Neuronal stem cell (in vitro differentiated cells): ENCODE measurements around the gene CLEC4F. TPM values are rescaled to one million over a fixed set of nuclear protein-coding genes. Genes with fewer than 3 reads are reported as not detected.

Source experiments
- DNase-seq: peaks from one replicate; pipeline ENCODE4 v3.0.0-alpha.2; 2013; ENCODE audit warnings: low spot score
- H2AFZ ChIP-seq: one replicate; pipeline ENCODE4 v1.6.1; 2013; ENCODE audit warnings: mild to moderate bottlenecking, low read length, inconsistent platforms
- H2AK5ac ChIP-seq: 2 replicates; pipeline ENCODE4 v1.6.1; 2013; ENCODE audit warnings: low read depth, mild to moderate bottlenecking, inconsistent platforms, low read length, moderate library complexity, mixed read lengths
- H2BK120ac ChIP-seq: 2 replicates; pipeline ENCODE4 v1.6.1; 2013; ENCODE audit warnings: low read depth, mild to moderate bottlenecking, inconsistent platforms, low read length, moderate library complexity, mixed read lengths
- H2BK12ac ChIP-seq: one replicate; pipeline ENCODE4 v1.6.1; 2013; ENCODE audit warnings: low read length, inconsistent platforms
- H2BK15ac ChIP-seq: 2 replicates; pipeline ENCODE4 v1.6.1; 2013; ENCODE audit warnings: mild to moderate bottlenecking, low read length, inconsistent platforms, mixed read lengths
- H2BK5ac ChIP-seq: one replicate; pipeline ENCODE4 v1.6.1; 2013; ENCODE audit warnings: inconsistent platforms, mild to moderate bottlenecking, low read length, moderate library complexity
- H3K14ac ChIP-seq: one replicate; pipeline ENCODE4 v1.6.1; 2013; ENCODE audit warnings: low read length, inconsistent platforms
- H3K18ac ChIP-seq: 2 replicates; pipeline ENCODE4 v1.6.1; 2013; ENCODE audit warnings: low read length, inconsistent platforms
- H3K23ac ChIP-seq: 2 replicates; pipeline ENCODE4 v1.6.1; 2013; ENCODE audit warnings: low read depth, mild to moderate bottlenecking, mixed read lengths, low read length, inconsistent platforms; ENCODE audit not compliant: poor library complexity
- H3K27ac ChIP-seq: replicated peaks from 3 replicates; pipeline ENCODE4 v1.5.1; 2013; ENCODE audit warnings: low read length, inconsistent platforms
- H3K27me3 ChIP-seq, 3 experiments: 2 replicates each; pipeline ENCODE4 v1.6.1; 2013; ENCODE audit warnings: low read length in 3 of 3, mild to moderate bottlenecking in 2 of 3, inconsistent platforms in 1 of 3, low read depth in 1 of 3, mixed read lengths in 1 of 3, moderate library complexity in 1 of 3; ENCODE audit not compliant: control insufficient read depth in 3 of 3, insufficient read depth in 3 of 3
- H3K36me3 ChIP-seq, 2 donors: replicated peaks in 1 of 2; 2 replicates each; pipeline ENCODE4 v1.6.1; 2013; ENCODE audit warnings: low read length in 2 of 2; ENCODE audit not compliant: control insufficient read depth in 2 of 2, insufficient read depth in 2 of 2
- H3K4ac ChIP-seq: 2 replicates; pipeline ENCODE4 v1.6.1; 2013; ENCODE audit warnings: inconsistent platforms, mild to moderate bottlenecking, low read length, moderate library complexity
- H3K4me1 ChIP-seq, 2 donors: 1 replicate in 1 of 2; 2 replicates in 1 of 2; pipeline ENCODE4 v1.6.1; 2013; ENCODE audit warnings: low read length in 2 of 2, low read depth in 1 of 2; ENCODE audit not compliant: control insufficient read depth in 2 of 2, insufficient read depth in 1 of 2
- H3K4me2 ChIP-seq: one replicate; pipeline ENCODE4 v1.6.1; 2013; ENCODE audit warnings: mild to moderate bottlenecking, low read length, inconsistent platforms; ENCODE audit not compliant: insufficient read depth, poor library complexity, severe bottlenecking
- H3K4me3 ChIP-seq, 2 donors: 2 replicates each; pipeline ENCODE4 v1.5.1; 2013; ENCODE audit warnings: low read length in 2 of 2, mild to moderate bottlenecking in 2 of 2, inconsistent platforms in 1 of 2, moderate library complexity in 1 of 2
- H3K79me1 ChIP-seq: one replicate; pipeline ENCODE4 v1.6.1; 2013; ENCODE audit warnings: low read depth, mild to moderate bottlenecking, inconsistent platforms, low read length, moderate library complexity
- H3K9ac ChIP-seq: one replicate; pipeline ENCODE4 v1.6.1; 2013; ENCODE audit warnings: mild to moderate bottlenecking, low read depth, low read length, inconsistent platforms; ENCODE audit not compliant: poor library complexity
- H3K9me3 ChIP-seq, 2 donors: replicated peaks in 1 of 2; 2 replicates each; pipeline versions ENCODE3 to v1.6.1; 2013; ENCODE audit warnings: low read length in 2 of 2, mild to moderate bottlenecking in 2 of 2, inconsistent platforms in 1 of 2, low read depth in 1 of 2, mixed read lengths in 1 of 2, moderate library complexity in 1 of 2; ENCODE audit not compliant: control insufficient read depth in 2 of 2, insufficient read depth in 1 of 2
- H4K8ac ChIP-seq: one replicate; pipeline ENCODE4 v1.6.1; 2013; ENCODE audit warnings: low read depth, mild to moderate bottlenecking, inconsistent platforms, low read length, moderate library complexity
- H4K91ac ChIP-seq: one replicate; pipeline ENCODE4 v1.6.1; 2013; ENCODE audit warnings: low read length, low read depth, mild to moderate bottlenecking, inconsistent platforms; ENCODE audit not compliant: poor library complexity
- WGBS, 2 donors: extraction: QIAGEN DNeasy Blood & Tissue Kit; methylation state at CpG; one replicate each; pipeline ENCODE4 v1.1.7; 2013; ENCODE audit warnings: missing lambda C conversion rate in 2 of 2, mixed read lengths in 1 of 2; ENCODE audit not compliant: insufficient read length in 2 of 2, insufficient replicate concordance in 1 of 2; ENCODE audit errors: extremely low coverage in 2 of 2; 5-methylcytosine and 5-hydroxymethylcytosine counted together
- polyA plus RNA-seq, 2 experiments: library from polyadenylated mRNA; stranded (reverse); fragments of 200-250 nt; gene quantifications; one replicate each; pipeline ENCODE4 v1.2.3, GENCODE V29; 2013

Gene CLEC4F
- polyA plus RNA-seq (2013, experiment 1 of 2): 0.08 TPM
- 0.01 TPM for polyA plus RNA-seq (2013, experiment 2 of 2)

GRCh38 chr2:70820499-70820898 is at the start of gene CLEC4F:
Gene CLEC4F, minus strand, starts transcription at chr2:70820599. Its CDS starts 76 bp downstream, at chr2:70820523.
- Histone ChIP-seq H3K4me3 (no peak within 1 kb of the TSS), H2AFZ (no peak within 1 kb of the TSS), H3K14ac (no peak within 1 kb of the TSS), H3K9me3 (no peaks in the 10 kb centered on the region), H2BK120ac (no peak within 1 kb of the TSS), H3K23ac (no peak within 1 kb of the TSS), H2BK15ac (no peak within 1 kb of the TSS), H4K8ac (no peak within 1 kb of the TSS), H3K18ac (peak within 1 kb of the TSS; percentile 21), H3K79me1 (no peaks in the 10 kb centered on the region), H3K4me1 (no peaks in the 10 kb centered on the region), H2AK5ac (no peak within 1 kb of the TSS), H3K9ac (no peak within 1 kb of the TSS), H2BK12ac (no peak within 1 kb of the TSS), H2BK5ac (no peak within 1 kb of the TSS), H3K4ac (no peak within 1 kb of the TSS), H3K4me2 (no peak within 1 kb of the TSS), H3K36me3 (no peaks in the 10 kb centered on the region), H3K27ac (no peak within 1 kb of the TSS), H4K91ac (no peak within 1 kb of the TSS), H3K27me3 (peaks cover 0 to 44% (median 0%) of the 10 kb centered on the region in 3 experiments)
- DNase-seq: no peak
- WGBS, 2 donors: no CpG with 5 or more reads among the region's 7 CpGs

- Histone ChIP-seq H4K91ac (no peak overlapping the region), H2AK5ac (no peak overlapping the region), H3K4me3 (no peak overlapping the region), H3K23ac (no peak overlapping the region), H3K4me2 (no peak overlapping the region), H3K14ac (no peak overlapping the region), H2BK120ac (no peak overlapping the region), H3K4ac (no peak overlapping the region), H3K9me3 (peaks cover 0 to 3% of the 10 kb centered on the region in 2 donors), H4K8ac (no peak overlapping the region), H3K27ac (no peak overlapping the region), H2BK5ac (no peak overlapping the region), H3K36me3 (no peaks in the 10 kb centered on the region), H3K4me1 (peaks cover 3% of the 10 kb centered on the region in 2 donors), H3K27me3 (peaks cover 0 to 63% (median 30%) of the 10 kb centered on the region in 3 experiments), H3K18ac (no peak overlapping the region), H3K9ac (no peak overlapping the region), H2BK15ac (no peak overlapping the region), H2AFZ (no peak overlapping the region), H2BK12ac (no peak overlapping the region), H3K79me1 (no peaks in the 10 kb centered on the region)
- no CpG with 5 or more reads among the region's 1 CpG for WGBS, 2 donors
- DNase-seq: no peak
These were observed 48.6 kb upstream of the CLEC4F start for GRCh38 chr2:70868970-70869369.

GRCh38 chr2:70861777-70862625 is 41.6 kb upstream of the CLEC4F start:
- Histone ChIP-seq H3K4me2 (no peak overlapping the region), H2BK120ac (no peak overlapping the region), H3K9ac (no peak overlapping the region), H4K91ac (no peak overlapping the region), H2BK12ac (no peak overlapping the region), H3K4ac (no peak overlapping the region), H2AFZ (no peak overlapping the region), H3K4me3 (no peak overlapping the region), H3K18ac (no peak overlapping the region), H2AK5ac (no peak overlapping the region), H3K23ac (no peak overlapping the region), H3K27me3 (peaks cover 0 to 62% (median 20%) of the 10 kb centered on the region in 3 experiments), H2BK5ac (no peak overlapping the region), H3K27ac (no peak overlapping the region), H3K79me1 (no peaks in the 10 kb centered on the region), H3K36me3 (no peaks in the 10 kb centered on the region), H3K9me3 (no peaks in the 10 kb centered on the region), H4K8ac (no peak overlapping the region), H3K14ac (peak overlapping the region; percentile 10), H2BK15ac (no peak overlapping the region), H3K4me1 (no peaks in the 10 kb centered on the region)
- peak; percentile 86 for DNase-seq
- no CpG with 5 or more reads among the region's 21 CpGs for WGBS, 2 donors

- WGBS, 2 donors: no CpG with 5 or more reads among the region's 1 CpG
- no peak overlapping the region for H2AK5ac ChIP-seq
- H3K79me1 ChIP-seq: no peaks in the 10 kb centered on the region
- DNase-seq: no peak
- no peak overlapping the region for H3K14ac ChIP-seq
- no peak overlapping the region for H2BK15ac ChIP-seq
- H3K36me3 ChIP-seq: no peaks in the 10 kb centered on the region
- no peak overlapping the region for H3K9ac ChIP-seq
- peaks cover 2% of the 10 kb centered on the region in 2 donors for H3K4me1 ChIP-seq
- no peak overlapping the region for H3K23ac ChIP-seq
- no peak overlapping the region for H4K8ac ChIP-seq
- no peak overlapping the region for H2BK120ac ChIP-seq
- no peak overlapping the region for H3K27ac ChIP-seq
- no peak overlapping the region for H3K4me3 ChIP-seq
- no peak overlapping the region for H3K4me2 ChIP-seq
- H2AFZ ChIP-seq: no peak overlapping the region
- H3K27me3 ChIP-seq: peaks cover 0 to 30% (median 6%) of the 10 kb centered on the region in 3 experiments
- no peak overlapping the region for H3K18ac ChIP-seq
- H2BK5ac ChIP-seq: no peak overlapping the region
- no peak overlapping the region for H4K91ac ChIP-seq
- no peak overlapping the region for H2BK12ac ChIP-seq
- no peaks in the 10 kb centered on the region for H3K9me3 ChIP-seq
- no peak overlapping the region for H3K4ac ChIP-seq
These were observed 35.3 kb upstream of the CLEC4F start for GRCh38 chr2:70855667-70856066.
